Measurements from ENCODE around the gene ZNF341.
"Not testable (repeated sequence)": the region's sequence is repeated elsewhere in the genome, so short reads cannot be mapped to it uniquely, and the experiment has no call there.

Gene ZNF341

DNA sequence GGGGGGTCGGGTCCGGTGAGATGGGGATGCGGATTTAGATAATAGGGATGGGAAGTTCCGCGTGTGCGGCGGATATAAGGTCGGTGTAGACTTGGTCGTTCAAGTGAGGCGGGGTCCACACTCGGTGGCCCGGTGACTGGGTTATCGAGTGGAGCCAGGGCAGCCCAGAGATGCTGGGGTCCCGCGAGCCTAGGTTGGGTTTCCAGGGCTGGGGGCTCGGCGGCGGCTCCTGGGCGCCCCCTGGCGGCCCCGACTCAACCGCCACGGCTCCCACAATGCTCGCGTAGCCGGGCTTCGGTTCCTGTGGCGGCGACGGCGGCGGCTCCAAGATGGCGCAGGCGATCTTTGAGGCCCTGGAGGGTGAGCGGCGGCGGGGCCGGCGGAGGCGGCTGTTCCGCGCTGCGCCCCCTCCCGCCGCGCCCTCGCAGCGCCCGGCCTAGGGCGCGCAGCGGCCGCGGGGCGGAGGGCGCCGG, at the start of gene ZNF341:
Gene ZNF341 (plus strand): TSS at position 304 of the 473 bp plus-strand sequence. CDS start 26 bp downstream, at position 330.
- DNase-seq (ENCODE audit: low read depth in 3 of 3): peak; percentile 80 to 89 (median 81)

DNA sequence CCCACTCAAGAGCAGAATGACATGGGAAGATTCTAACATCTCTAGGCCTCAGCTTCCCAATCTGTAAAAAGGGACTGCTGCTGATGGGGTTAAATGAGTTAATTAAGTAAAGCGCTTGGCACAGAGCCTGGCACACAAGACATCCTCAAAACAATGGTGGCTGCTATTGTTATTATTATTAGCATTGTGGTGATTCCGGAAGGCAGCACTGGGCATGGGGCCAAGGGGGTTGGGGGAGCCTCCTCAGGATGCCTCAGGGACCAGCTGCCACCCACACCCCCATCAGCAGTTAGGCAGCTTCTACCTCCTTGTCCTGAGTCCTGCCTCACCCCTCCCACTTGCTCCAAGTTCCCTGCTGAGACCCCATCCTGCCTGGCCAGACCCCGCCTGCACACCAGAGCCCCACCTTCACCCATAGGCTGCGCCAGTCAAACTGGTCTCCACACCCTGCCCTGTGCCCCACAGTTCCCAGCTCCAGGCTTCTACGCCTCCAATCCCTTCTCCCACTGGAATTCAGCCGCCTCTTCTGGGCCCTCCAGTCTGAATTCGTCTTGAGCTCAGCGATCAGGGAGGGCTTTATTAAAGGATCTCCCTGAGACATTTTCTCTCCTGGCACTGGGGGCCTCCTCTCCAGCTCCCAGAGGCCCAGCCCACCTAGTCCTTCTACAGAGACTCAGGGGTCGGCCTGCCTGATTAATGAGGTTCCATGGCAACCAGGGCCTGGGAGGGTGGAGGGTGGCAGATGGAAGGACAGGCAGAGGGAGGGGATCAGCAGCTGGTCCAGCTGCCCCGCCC, 47.1 kb upstream of the ZNF341 start:
- DNase-seq (ENCODE audit: low read depth in 3 of 3): no peak

DNA sequence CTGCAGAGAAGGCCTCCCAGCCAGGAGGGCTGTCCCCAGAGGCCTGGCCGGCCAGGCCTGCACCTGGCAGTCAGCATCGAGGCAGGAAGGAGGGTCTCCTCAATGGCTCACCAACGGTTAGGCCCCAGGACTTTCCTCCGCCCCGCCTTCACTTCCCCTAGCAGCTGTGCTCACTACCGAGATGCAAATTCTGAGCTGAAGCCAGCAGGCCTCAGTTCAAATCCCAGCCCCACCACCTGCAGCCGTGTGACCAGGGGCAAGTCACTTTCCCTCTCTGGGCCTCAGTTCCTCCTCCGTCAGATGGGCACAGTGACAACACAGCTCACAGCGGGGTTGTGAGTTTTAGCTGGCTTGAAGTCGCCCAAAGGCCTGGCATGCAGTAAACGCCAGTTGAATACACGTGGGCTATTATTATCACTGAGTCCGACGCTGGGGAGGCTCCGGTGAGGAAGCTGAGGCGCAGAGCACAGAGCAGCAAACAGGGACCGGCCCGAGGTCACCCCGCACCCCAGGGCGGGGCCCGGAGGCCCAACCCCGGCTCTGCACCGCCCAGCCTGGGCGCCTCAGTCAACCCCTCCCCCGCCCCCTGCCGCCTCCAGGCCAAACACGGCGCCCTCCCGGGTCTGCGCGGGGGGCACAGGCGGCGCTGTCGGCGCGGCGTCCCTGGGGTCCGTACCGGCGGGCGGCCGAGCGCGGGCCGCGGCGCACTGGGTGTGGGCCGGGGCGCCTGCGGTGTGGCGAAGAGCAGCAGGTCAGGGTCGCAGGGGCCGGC, 46.3 kb upstream of the ZNF341 start:
- peak; percentile 29 to 80 (median 57) for DNase-seq (ENCODE audit: low read depth in 3 of 3)

DNA sequence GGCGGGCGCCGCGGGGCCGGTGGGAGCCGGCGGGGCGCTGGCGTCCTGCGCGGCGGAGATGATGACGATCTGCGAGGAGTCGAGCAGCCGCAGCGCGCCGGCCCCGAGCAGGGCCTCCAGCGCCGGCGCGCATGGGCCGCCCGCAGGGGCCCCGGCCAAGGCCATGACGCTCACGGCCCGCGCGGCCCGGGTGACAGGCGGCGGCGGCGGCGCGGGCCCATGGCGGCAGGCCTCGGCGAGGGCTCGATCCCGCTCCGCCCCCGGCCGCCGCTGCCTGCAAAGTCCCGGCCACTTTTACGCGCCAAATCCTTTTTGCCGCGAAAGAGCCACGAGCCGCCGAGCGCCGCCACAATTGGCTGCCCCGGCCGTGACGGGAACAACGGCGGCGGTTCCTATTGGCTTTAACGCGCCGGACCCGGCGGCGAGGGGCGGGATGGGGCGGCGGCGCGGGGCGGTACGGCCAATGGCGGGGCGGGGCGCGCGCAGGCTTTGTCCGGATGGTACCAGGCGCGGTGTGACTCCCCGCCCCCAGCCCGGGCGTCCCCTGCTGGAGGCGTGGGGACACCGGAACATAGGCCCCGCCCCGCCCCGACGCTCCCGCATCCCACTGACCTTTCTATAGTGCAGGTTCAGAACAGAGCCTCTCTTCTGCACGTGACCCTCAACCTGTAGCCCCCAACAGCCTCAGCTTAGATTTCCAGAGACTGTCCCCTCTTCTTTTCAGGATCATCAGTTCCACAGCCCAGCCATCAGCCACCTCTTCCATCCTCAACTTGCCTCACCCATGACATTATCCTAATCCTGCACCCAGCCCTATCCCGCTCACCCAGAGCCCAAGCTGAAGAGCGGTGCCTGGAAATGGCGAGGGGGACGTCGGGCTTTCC, 45.5 kb upstream of the ZNF341 start, which contains the start of gene E2F1:
Gene E2F1 (minus strand): TSS at position 286 of the 884 bp plus-strand sequence. CDS start 121 bp downstream, at position 165.
- DNase-seq (ENCODE audit: low read depth in 3 of 3): peak; percentile 87 to 97 (median 93)

DNA sequence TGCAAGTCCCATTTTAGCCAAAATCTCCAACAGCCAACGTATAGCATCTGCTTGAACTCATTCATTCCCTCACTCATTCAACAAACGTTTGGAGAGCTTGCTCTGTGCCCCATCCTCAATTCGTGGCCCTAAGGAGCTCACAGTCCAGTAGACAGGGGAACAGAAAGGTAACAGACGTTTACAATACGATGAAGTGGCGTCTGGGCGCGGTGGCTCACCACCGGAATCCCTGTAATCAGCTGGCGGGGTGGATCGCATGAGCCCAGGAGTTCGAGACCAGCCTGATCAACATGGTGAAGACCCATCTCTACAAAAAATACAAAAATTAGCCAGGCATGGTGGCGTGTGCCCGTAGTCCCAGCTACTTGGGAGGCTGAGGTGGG, 44.8 kb upstream of the ZNF341 start:
- DNase-seq (ENCODE audit: low read depth in 3 of 3): no peak

DNA sequence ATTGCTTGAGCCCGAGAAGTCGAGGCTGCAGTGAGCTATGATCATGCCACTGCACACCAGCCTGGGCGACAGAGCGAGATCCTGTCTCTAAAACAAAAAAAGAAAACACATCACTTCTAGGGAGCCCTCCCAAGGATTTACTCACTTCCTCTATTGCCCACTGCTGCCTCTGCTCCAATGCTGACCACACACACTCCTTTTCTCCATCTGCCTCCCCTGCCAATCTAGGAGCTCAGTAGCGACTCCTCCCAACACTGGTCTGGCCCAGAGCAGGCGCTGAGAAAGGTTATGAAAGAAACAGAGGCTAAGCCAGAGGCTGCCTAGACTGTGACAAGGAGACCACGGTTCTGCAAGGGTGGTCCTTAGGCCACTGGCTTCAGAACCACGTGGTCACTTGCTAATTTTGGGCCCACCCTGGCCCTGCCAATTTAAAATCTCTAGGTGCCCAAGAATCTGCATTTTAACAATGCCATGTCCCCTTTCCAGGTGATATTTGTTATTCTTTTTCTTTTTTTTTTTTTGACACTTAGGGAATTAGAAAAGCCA, 44.4 kb upstream of the ZNF341 start:
- DNase-seq (ENCODE audit: low read depth in 3 of 3): no peak

DNA sequence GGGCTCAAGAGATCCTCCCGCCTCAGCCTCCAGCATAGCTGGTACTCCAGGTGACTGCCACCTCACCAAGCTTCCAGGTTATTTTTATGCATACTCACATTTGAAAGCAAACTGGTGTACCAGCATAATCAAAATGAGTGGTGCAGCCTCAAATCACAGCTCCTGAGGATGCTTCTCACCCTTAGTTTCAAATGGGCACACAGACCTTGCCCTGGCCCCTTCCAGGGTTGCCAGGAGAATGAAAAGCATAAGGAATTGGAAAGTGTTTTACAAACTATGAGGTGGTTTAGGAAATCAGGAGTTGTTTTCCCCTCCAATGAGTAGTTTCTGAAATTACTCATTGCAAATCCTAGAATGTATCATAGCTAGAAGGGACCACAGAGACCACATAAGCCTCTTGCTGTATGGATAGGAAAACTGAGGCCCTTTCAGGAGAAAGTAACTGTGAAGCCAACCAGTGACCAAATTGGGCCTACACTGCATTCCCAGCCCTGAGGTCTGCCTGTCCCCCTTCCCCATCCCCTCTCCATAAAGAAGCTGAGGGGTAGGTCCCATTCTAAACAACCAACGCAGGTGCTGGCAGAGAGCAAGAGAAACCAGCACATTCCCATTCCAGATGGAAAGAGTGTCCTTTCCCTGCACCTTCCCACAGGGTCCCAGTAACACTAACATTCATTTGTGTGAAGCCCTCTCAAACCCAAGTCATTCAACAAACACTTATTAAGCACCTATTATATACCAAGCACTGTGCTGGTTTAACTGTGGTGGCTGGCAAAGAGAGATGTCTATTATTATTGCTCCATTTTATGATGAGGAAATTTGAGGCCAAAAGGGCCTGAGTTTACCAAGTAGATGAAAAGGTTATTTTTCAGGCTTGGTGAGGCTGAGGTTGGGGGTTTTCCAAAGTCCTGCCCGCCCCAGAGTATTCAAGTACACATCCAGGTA, 43.5 kb upstream of the ZNF341 start:
- DNase-seq (ENCODE audit: low read depth in 3 of 3): no peak

DNA sequence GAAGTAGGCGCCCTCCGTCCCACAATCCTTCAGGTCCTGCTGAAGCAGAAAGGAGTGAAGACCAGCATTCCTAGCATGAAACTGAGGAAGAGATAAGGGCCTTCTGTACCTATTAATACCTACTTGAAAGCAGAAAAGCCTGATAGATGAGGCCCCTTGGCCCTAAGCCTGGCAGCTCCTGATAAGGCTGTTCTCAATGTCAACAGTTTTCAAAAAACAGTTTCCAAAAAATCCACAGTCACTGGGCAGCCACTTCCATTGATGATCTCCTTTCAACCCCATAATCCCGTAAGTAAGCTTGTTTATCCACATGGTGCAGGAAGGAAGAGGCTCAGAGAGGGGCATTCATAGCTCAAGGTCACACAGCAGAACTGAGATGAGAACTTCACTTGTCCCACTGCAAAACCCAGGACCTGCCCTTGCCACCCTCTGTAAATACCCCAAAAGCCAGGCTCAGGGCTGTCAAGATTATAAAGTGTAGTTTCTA, 42.8 kb upstream of the ZNF341 start:
- no peak for DNase-seq (ENCODE audit: low read depth in 3 of 3)

DNA sequence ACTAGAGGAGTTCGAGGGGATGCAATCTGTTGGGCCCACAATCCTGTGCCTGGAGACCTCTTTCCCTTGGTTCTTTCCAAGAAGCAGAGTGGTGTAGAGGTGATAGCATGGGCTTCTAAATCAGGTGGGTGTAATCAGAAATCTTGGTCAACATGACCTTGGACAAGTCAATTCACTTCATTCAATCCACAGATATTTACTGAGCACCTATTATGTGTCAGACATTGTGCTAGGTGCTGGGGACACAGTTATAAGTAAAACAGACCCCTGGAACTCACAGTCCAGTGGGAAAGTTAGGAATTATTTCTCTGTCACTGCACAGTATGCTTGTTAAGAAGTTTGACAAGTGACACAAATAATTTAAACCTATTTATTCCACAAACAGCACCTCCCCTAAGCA, 42.3 kb upstream of the ZNF341 start:
- no peak for DNase-seq (ENCODE audit: low read depth in 3 of 3)

DNA sequence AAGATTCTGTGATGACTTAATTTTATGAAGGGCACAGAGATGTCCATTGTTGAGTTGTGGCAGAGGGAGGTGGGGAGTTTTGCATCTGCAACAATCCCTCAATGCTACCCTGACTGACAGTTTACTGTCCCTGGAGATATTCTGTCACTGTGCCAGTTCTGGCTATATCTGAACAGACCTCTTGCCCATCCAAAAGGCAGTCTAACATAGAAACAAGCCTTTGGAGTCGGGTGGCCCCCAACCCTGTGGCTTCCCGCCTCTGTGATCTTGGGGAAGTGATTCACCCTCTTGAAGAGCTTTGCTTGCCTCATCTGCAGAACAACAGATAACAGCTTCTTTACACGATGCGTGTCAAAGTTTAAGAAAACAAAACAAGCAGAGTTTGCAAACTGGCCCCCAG, 41.8 kb upstream of the ZNF341 start:
- no peak for DNase-seq (ENCODE audit: low read depth in 3 of 3)

DNA sequence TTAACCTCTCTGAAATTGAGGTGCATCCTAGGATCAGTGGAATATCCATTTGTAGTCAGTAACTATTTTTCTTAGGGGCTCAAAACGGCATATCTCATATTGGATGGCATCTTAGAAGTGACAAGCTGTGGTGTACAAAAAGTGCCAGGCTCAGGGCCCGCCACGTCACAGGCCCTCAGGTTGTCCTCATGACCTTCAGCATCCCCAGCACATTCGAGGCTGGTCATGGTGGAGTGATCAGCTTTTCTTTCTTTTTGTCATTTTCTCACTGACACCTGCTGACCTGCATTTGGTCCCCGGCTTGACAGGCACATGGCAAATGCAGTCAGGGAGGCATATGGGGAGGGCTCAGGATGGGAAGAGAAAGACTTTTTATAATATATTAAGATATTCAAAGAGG, 38.5 kb upstream of the ZNF341 start:
- DNase-seq (ENCODE audit: low read depth in 3 of 3): no peak

DNA sequence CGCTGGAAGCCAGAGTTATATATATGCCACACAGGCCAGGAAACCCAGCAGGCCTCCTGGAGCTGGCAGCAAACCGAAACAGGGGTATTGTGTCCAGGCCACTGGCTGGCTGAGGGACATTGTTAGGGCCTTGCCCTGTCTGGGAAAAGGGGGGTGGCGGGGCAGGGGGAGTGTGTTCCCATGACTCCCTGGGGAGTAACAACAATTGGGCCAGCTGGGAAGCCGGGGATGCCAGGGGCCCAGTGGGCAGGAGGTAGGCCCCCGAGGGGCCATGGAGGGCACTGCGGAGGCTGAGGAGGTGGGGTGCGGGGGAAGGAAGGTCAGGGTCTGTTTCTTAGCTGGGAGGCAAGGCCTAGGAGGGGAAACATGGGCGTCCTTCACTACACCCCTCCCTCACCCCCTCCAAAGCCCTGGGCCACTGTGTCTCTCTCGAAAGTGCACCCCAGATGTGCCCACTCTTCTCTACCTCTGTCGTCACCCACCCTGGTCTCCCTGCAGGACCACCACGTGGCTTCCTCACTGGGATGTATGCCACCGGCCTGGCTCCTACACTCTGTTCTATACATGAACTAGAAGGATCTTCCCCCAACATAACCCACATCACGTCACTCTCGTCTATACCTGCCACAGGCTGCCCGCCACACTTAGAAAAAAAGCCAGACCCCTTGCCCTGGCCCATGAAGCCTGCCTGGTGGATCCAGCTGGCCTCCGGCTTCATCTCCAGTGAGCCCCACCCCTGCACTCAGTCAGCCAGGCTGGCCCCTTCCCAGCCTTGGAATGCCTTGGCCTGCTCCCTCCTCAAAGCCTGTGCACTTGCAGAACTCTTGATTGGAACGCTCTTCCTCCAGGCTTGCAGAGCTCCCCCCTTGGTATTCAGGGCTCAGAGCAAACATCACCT, 37.8 kb upstream of the ZNF341 start:
- DNase-seq (ENCODE audit: low read depth in 3 of 3): no peak

DNA sequence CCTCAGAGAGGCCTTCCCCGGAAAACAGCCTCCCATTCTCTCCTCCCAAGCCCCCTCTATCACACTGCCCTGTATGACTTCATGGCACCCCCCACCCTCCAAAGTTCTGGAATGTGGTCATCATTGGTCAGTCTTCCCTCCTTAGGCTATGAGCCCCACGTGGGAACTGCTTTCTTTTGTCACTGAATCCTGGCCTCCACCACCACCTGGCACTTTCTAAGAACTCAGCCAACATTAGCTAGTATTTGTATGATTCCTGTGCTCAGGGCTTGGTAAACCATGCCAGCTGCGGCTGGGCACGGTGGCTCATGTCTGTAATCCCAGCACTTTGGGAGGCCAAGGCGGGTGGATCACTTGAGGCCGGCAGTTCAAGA, 37.2 kb upstream of the ZNF341 start:
- no peak for DNase-seq (ENCODE audit: low read depth in 3 of 3)

DNA sequence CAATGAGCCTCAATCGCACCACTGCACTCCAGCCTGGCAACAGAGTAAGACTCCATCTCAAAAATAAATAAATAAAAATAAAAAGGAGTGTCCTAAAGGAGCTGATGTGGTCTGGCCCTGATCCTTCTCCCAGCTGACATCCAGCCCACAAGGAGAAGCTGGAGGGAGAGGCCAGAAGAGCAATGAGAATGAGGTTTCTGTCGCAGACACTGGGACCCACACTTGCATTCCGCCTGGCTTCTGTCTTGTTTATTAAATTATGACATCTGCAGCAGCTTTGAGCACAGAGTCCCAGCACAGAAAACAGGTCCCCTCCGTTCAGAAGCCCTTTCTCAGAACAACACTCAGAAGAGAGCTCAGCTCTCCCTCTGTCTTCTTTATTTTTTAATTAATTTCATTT, 35.3 kb upstream of the ZNF341 start:
- DNase-seq (ENCODE audit: low read depth in 3 of 3): no peak

DNA sequence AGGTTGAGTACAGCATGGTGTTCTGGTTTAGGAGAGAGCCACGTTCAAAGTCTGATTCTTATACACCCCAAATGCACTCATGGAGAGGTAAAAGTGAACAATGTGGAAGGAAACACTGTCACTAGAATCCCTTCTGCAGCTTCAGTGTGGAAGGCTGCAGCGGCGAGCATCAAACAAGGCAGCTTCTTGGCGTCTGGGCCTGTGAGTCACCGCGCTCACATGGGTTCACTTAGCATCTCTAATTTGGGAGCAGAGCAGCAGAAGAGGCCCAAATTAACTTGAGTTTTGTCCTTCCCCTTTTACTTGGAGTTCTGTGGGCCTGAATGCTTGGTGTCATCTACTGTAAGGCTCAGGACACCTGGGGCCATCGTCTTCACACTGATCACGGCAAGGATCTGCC, 34.7 kb upstream of the ZNF341 start:
- no peak for DNase-seq (ENCODE audit: low read depth in 3 of 3)

DNA sequence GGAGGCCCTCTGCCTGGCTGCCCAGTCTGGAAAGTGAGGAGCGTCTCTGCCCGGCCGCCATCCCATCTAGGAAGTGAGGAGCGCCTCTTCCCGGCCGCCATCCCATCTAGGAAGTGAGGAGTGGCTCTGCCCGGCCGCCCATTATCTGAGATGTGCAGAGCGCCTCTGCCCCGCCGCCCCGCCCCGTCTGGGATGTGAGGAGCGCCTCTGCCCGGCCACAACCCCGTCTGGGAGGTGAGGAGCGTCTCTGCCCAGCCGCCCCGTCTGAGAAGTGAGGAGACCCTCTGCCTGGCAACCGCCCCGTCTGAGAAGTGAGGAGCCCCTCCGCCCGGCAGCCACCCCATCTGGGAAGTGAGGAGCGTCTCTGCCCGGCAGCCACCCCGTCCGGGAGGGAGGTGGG, 32.8 kb upstream of the ZNF341 start:
- not testable (repeated sequence) for DNase-seq (ENCODE audit: low read depth in 3 of 3)

DNA sequence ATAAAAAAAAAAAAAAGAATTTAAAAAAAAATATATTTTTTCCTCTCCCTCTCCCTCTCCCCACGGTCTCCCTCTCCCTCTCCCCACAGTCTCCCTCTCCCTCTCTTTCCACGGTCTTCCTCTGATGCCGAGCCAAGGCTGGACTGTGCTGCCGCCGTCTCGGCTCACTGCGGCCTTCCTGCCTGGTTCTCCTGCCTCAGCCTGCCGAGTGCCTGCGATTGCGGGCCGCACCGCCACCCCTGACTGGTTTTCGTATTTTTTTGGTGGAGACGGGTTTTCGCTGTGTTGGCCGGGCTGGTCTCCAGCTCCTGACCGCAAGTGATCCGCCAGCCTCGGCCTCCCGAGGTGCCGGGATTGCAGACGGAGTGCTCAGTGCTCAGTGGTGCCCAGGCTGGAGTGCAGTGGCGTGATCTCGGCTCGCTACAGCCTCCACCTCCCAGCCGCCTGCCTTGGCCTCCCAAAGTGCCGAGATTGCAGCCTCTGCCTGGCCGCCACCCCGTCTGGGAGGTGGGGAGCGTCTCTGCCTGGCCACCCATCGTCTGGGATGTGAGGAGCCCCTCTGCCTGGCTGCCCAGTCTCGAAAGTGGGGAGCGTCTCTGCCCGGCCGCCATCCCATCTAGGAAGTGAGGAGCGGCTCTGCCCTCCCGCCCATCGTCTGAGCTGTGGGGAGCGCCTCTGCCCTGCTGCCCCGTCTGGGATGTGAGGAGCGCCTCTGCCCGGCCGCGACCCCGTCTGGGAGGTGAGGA, 30.9 kb upstream of the ZNF341 start:
- not testable (repeated sequence) for DNase-seq (ENCODE audit: low read depth in 3 of 3)

DNA sequence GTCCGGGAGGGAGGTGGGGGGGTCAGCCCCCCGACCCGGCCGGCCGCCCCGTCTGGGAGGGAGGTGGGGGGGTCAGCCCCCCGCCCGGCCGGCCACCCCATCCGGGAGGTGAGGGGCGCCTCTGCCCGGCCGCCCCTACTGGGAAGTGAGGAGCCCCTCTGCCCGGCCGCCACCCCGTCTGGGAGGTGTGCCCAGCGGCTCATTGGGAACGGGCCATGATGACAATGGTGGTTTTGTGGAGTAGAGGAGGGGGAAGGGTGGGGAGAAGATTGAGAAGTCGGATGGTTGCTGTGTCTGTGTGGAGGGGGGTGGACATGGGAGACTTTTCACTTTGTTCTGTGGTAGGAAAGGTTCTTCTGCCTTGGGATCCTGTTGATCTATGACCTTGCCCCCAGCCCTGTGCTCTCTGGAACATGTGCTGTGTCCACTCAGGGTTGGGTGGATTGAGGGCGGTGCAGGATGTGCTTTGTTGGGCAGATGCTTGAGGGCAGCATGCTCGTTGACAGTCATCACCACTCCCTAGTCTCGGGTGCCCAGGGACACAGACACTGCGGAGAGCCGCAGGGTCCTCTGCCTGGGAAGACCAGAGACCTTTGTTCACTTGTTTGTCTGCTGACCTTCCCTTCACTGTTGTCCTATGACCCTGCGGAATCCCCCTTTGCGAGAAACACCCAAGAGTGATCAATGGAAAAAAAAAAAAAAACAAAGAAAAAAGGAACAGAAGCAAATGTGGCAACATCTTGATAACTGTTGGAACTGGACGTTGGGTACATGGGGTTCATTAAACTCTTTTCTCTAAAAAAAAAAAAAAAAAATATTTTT, 30.0 kb upstream of the ZNF341 start:
- DNase-seq (ENCODE audit: low read depth in 3 of 3): no peak

Measured in stimulated activated CD4-positive, alpha-beta T cell treated with anti-CD3 and anti-CD28 coated beads, TNF-alpha, amount 100 ng/mL, for 24 hours (primary cell).